Measurements from ENCODE around the gene COMMD8.

COMMD8 gene

GRCh38 chr4:47471064-47471463, 7.6 kb upstream of the COMMD8 start:
- DNase-seq: no peak

GRCh38 chr4:47469951-47470350, 6.4 kb upstream of the COMMD8 start:
- DNase-seq: no peak

GRCh38 chr4:47468706-47469365, 5.3 kb upstream of the COMMD8 start:
- no peak for DNase-seq

GRCh38 chr4:47466056-47466785, 2.7 kb upstream of the COMMD8 start:
- DNase-seq: no peak

- DNase-seq: no peak
These were observed 1.5 kb upstream of the COMMD8 start for GRCh38 chr4:47465004-47465403.

GRCh38 chr4:47462799-47463234, 685 bp downstream of the COMMD8 start:
- peak; percentile 48 for DNase-seq

GRCh38 chr4:47451657-47452056, 11.8 kb downstream of the COMMD8 start:
- no peak for DNase-seq

- no peak for DNase-seq
These were observed 19.5 kb downstream of the COMMD8 start for GRCh38 chr4:47444031-47444430.

- no peak for DNase-seq
These were observed 20.5 kb downstream of the COMMD8 start for GRCh38 chr4:47442980-47443379.

GRCh38 chr4:47434931-47435330, 28.6 kb downstream of the COMMD8 start:
- DNase-seq: no peak

- no peak for DNase-seq
These were observed 30.8 kb downstream of the COMMD8 start for GRCh38 chr4:47432749-47433148.

GRCh38 chr4:47427935-47428334, 35.6 kb downstream of the COMMD8 start:
- DNase-seq: no peak

- no peak for DNase-seq
These were observed 37.9 kb downstream of the COMMD8 start for GRCh38 chr4:47425628-47426027.

- DNase-seq: no peak
These were observed 44.2 kb downstream of the COMMD8 start for GRCh38 chr4:47419296-47419695.

GRCh38 chr4:47418147-47418546, 45.4 kb downstream of the COMMD8 start:
- DNase-seq: no peak

- no peak for DNase-seq
These were observed 47.8 kb downstream of the COMMD8 start for GRCh38 chr4:47415719-47416118.

GRCh38 chr4:47413521-47413920, 50.0 kb downstream of the COMMD8 start:
- DNase-seq: no peak

- no peak for DNase-seq
These were observed 53.2 kb downstream of the COMMD8 start for GRCh38 chr4:47410271-47410670.

GRCh38 chr4:47406408-47406807, 57.1 kb downstream of the COMMD8 start:
- no peak for DNase-seq

Data from right forelimb (tissue), 1 donor.